Left lung (tissue), 14 donors: ENCODE results near the gene CLDN18. TPM values are rescaled to one million over a fixed set of nuclear protein-coding genes. Genes with fewer than 3 reads are reported as not detected.

Experiments used
- ATAC-seq: fragments of 200-7000 bp; cut with Tn5 transposase; one replicate; pipeline ENCODE4 v1.9.1; 2020; ENCODE audit warnings: moderate library complexity
- DNase-seq, 4 donors: peaks; one replicate each; pipeline ENCODE4 v3.0.0-alpha.2; 2013 to 2020
- H3K27ac ChIP-seq, 2 donors: fragments of 200-600 bp; sonication (generic) in 1 of 2; one replicate each; pipeline versions ENCODE4 v1.5.0 to v1.8.0; 2020 to 2021
- H3K27me3 ChIP-seq, 2 donors: fragments of 200-600 bp; sonication (generic) in 1 of 2; one replicate each; pipeline versions ENCODE4 v1.5.0 to v1.8.0; 2020 to 2021
- H3K36me3 ChIP-seq, 2 donors: fragments of 200-600 bp; sonication (generic) in 1 of 2; one replicate each; pipeline versions ENCODE4 v1.5.0 to v1.8.0; 2020 to 2021
- H3K4me1 ChIP-seq, 2 donors: fragments of 200-600 bp; one replicate each; pipeline ENCODE4 v1.8.0; 2021
- H3K4me3 ChIP-seq, 2 donors: fragments of 200-600 bp; sonication (generic) in 1 of 2; one replicate each; pipeline versions ENCODE4 v1.5.0 to v1.8.0; 2020 to 2021; ENCODE audit warnings: mild to moderate bottlenecking in 1 of 2
- H3K9me3 ChIP-seq, 2 donors: fragments of 200-600 bp; sonication (generic) in 1 of 2; one replicate each; pipeline versions ENCODE4 v1.5.0 to v1.8.0; 2020 to 2021
- CTCF ChIP-seq, 2 donors: fragments of 200-600 bp; sonication (generic) in 1 of 2; IDR thresholded peaks; one replicate each; pipeline versions ENCODE4 v1.5.0 to v1.8.0; 2021; ENCODE audit warnings: antibody characterized with exemption in 2 of 2
- intact Hi-C, 2 donors: fragments of 100-400 bp; cut with DNase I; formaldehyde crosslinking; loops; one replicate each; pipeline versions ENCODE4 v1.11.2 to v1.14.2; 2022
- long read RNA-seq, 12 donors: library from polyadenylated mRNA in 2 of 12; unstranded in 2 of 12; transcript quantifications; one replicate each; pipeline ENCODE4 v2.0.0 and lab custom pipeline, GENCODE V29; 2019 to 2026
- polyA plus RNA-seq, 6 donors: library from polyadenylated mRNA; unstranded; fragments of 120-200 nt; gene quantifications; one replicate each; pipeline ENCODE4 v1.2.1, GENCODE V29; 2013; ENCODE audit not compliant: insufficient read length in 6 of 6
- total RNA-seq, 2 donors: library from RNA; stranded (reverse); fragmentation: NEBNext Ultra II Directional; extraction: Animal tissue kit (Norgen Biotek cat#: 25700); gene quantifications; one replicate each; pipeline ENCODE4 v1.2.1, GENCODE V29; 2021
- donor health status: DM: no; HTN: yes; CAD: no.
- donor health status: DM: no; HTN: no; CAD: no.

CLDN18 gene
- total RNA-seq (100 to 1,000 TPM in 1 of 2 donors, 10 to 100 TPM in 1; 66.8 to 354 TPM), polyA plus RNA-seq (100 to 1,000 TPM in 1 of 6 donors, 10 to 100 TPM in 5; 53.1 to 140 (median 63.5) TPM)
- long read RNA-seq, donor 1, transcript CLDN18-201 (5 exons, 3,520 nt): major isoform, 40 of 65 reads
- long read RNA-seq, donor 1, partial matches to known transcripts: 25 of 65 reads
- long read RNA-seq, donor 1, other reads (novel, unspliced or antisense): 0 of 65 reads
- long read RNA-seq, donor 2, transcript CLDN18-201 (5 exons, 3,520 nt): major isoform, 6 of 6 reads
- long read RNA-seq, donor 2, partial matches to known transcripts: 0 of 6 reads
- long read RNA-seq, donor 2, other reads (novel, unspliced or antisense): 0 of 6 reads
- long read RNA-seq, donor 3, transcript CLDN18-201 (5 exons, 3,520 nt): major isoform, 10 of 15 reads
- long read RNA-seq, donor 3, partial matches to known transcripts: 5 of 15 reads
- long read RNA-seq, donor 3, other reads (novel, unspliced or antisense): 0 of 15 reads
- long read RNA-seq, donor 4, transcript CLDN18-201 (5 exons, 3,520 nt): major isoform, 147 of 167 reads
- long read RNA-seq, donor 4, partial matches to known transcripts: 7 of 167 reads
- long read RNA-seq, donor 4, other reads (novel, unspliced or antisense): 13 of 167 reads
- long read RNA-seq, donor 5, transcript CLDN18-201 (5 exons, 3,520 nt): major isoform, 65 of 99 reads
- long read RNA-seq, donor 5, partial matches to known transcripts: 34 of 99 reads
- long read RNA-seq, donor 5, other reads (novel, unspliced or antisense): 0 of 99 reads
- long read RNA-seq, donor 6, transcript CLDN18-201 (5 exons, 3,520 nt): major isoform, 24 of 29 reads
- long read RNA-seq, donor 6, partial matches to known transcripts: 5 of 29 reads
- long read RNA-seq, donor 6, other reads (novel, unspliced or antisense): 0 of 29 reads
- long read RNA-seq, donor 7, transcript CLDN18-201 (5 exons, 3,520 nt): major isoform, 7 of 14 reads
- long read RNA-seq, donor 7, partial matches to known transcripts: 7 of 14 reads
- long read RNA-seq, donor 7, other reads (novel, unspliced or antisense): 0 of 14 reads
- long read RNA-seq, donor 8, transcript CLDN18-201 (5 exons, 3,520 nt): major isoform, 14 of 21 reads
- long read RNA-seq, donor 8, partial matches to known transcripts: 7 of 21 reads
- long read RNA-seq, donor 8, other reads (novel, unspliced or antisense): 0 of 21 reads
- long read RNA-seq, donor 9: 0 reads
- long read RNA-seq, donor 10, transcript CLDN18-201 (5 exons, 3,520 nt): major isoform, 21 of 21 reads
- long read RNA-seq, donor 10, partial matches to known transcripts: 0 of 21 reads
- long read RNA-seq, donor 10, other reads (novel, unspliced or antisense): 0 of 21 reads
- long read RNA-seq, donor 11: 0 reads
- long read RNA-seq, donor 12, transcript CLDN18-201 (5 exons, 3,520 nt): major isoform, 45 of 90 reads
- long read RNA-seq, donor 12, partial matches to known transcripts: 45 of 90 reads
- long read RNA-seq, donor 12, other reads (novel, unspliced or antisense): 0 of 90 reads

- Histone ChIP-seq H3K4me1 (no peaks in the 10 kb centered on the region), H3K27ac (peak within 1 kb of the TSS; percentile 24 to 80), H3K9me3 (no peaks in the 10 kb centered on the region), H3K27me3 (no peaks in the 10 kb centered on the region), H3K36me3 (no peaks in the 10 kb centered on the region), H3K4me3 (peak within 1 kb of the TSS; percentile 10 to 27)
- TF ChIP-seq CTCF (IDR thresholded peaks at IDR 0.05): no peak
- ATAC-seq: peak; percentile 83
- DNase-seq: peak; percentile 15 to 82 (median 72)
- intact Hi-C loops: no loop called here
Measured at GRCh38 chr3:138009476-138010272, at the start of gene CLDN18. TSS of gene CLDN18 (plus strand) at chr3:138010165. CDS start at chr3:138010226, 61 bp downstream.

GRCh38 chr3:137962251-137962650, 47.7 kb upstream of the CLDN18 start:
- no peak for DNase-seq
- ATAC-seq: no peak
- H3K36me3 ChIP-seq: no peaks in the 10 kb centered on the region
- H3K9me3 ChIP-seq: no peaks in the 10 kb centered on the region
- H3K27ac ChIP-seq: no peak overlapping the region
- no peaks in the 10 kb centered on the region for H3K4me1 ChIP-seq
- no peak overlapping the region for H3K4me3 ChIP-seq
- no peak for TF ChIP-seq CTCF (IDR thresholded peaks at IDR 0.05)
- intact Hi-C loops: no loop called here
- peaks cover 0 to 2% of the 10 kb centered on the region in 2 donors for H3K27me3 ChIP-seq

DNA sequence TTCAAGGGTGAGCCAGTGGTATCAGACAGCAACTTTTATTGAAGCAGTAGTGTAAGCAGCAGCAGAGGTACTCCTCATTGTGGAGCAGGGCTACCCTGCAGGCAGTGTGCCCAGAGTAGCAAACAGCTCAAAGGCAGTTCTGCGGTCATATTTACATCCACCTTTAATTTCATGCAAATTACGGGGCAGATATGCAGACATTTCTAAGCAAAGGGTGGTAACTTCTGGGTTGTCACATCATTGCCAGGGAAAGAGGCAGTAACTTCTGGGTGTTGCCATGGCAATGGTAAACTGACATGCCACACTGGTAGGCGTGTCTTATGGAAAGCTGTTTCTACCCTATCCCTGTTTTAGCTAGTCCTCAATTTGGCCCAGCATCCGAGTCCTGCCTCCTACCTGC, 46.5 kb upstream of the CLDN18 start:
- Histone ChIP-seq H3K4me3 (no peak overlapping the region), H3K27ac (no peak overlapping the region), H3K27me3 (no peaks in the 10 kb centered on the region), H3K4me1 (no peaks in the 10 kb centered on the region), H3K9me3 (no peaks in the 10 kb centered on the region), H3K36me3 (no peaks in the 10 kb centered on the region)
- DNase-seq: no peak
- intact Hi-C loops: no loop called here
- TF ChIP-seq CTCF (IDR thresholded peaks at IDR 0.05): no peak
- no peak for ATAC-seq
